ENCODE measurements around the gene ATRN. TPM values are rescaled to one million over a fixed set of nuclear protein-coding genes. Genes with fewer than 3 reads are reported as not detected.

Gene ATRN
- total RNA-seq, 1 experiment from 2014 or later = 41.4 TPM

- H3K36me3 Mint-ChIP-seq (ENCODE audit: insufficient read depth, unreplicated experiment) = no peaks in the 10 kb centered on the region
- H3K27me3 ChIP-seq (replicated peaks; ENCODE audit: control insufficient read depth, insufficient read depth, low read length) = no peaks in the 10 kb centered on the region
- no peak for TF ChIP-seq CTCF (IDR thresholded peaks at IDR 0.05; ENCODE audit: insufficient read depth in 1 of 2, low read depth in 1 of 2, low read length in 1 of 2, severe bottlenecking in 1 of 2, unreplicated experiment in 1 of 2)
- intact Hi-C loops (cut with micrococcal nuclease; ENCODE audit: unreplicated experiment) = no loop called here
- ChIA-PET CTCF (no interaction called here), POLR2A (no interaction called here)
- H3K4me3 ChIP-seq (ENCODE audit: low read depth, low read length) = peak overlapping the region; percentile 95
- peaks cover 24% of the 10 kb centered on the region; the same call in 1 of the 2 replicates for H3K4me1 ChIP-seq
- H3K4me1 Mint-ChIP-seq (ENCODE audit: low read depth, unreplicated experiment) = peaks cover 23% of the 10 kb centered on the region
- DNase-seq = peak in 1 of 2 experiments; percentile 41
- H3K9me3 ChIP-seq = no peaks in the 10 kb centered on the region
- H3K27ac Mint-ChIP-seq (ENCODE audit: unreplicated experiment) = peak overlapping the region; percentile 89
- H3K36me3 ChIP-seq (ENCODE audit: control insufficient read depth, insufficient read depth, low read length) = no peaks in the 10 kb centered on the region
- no peaks in the 10 kb centered on the region for H3K9me3 Mint-ChIP-seq (ENCODE audit: unreplicated experiment)
- H3K4me3 Mint-ChIP-seq (ENCODE audit: unreplicated experiment) = peak overlapping the region; percentile 95
- BruUV-seq (replicated peaks) = TSS peak; percentile 31
- H3K27me3 Mint-ChIP-seq (ENCODE audit: insufficient read depth, unreplicated experiment) = no peaks in the 10 kb centered on the region
These were observed 691 bp downstream of the ATRN start for GRCh38 chr20:3471397-3472021.

GRCh38 chr20:3472105-3472504 lies 1.3 kb downstream of the ATRN start:
- Mint-ChIP-seq H3K4me1 (ENCODE audit: low read depth, unreplicated experiment) (peaks cover 23% of the 10 kb centered on the region), H3K4me3 (ENCODE audit: unreplicated experiment) (peak overlapping the region; percentile 95), H3K27ac (ENCODE audit: unreplicated experiment) (peak overlapping the region; percentile 89), H3K9me3 (ENCODE audit: unreplicated experiment) (no peaks in the 10 kb centered on the region), H3K27me3 (ENCODE audit: insufficient read depth, unreplicated experiment) (no peaks in the 10 kb centered on the region), H3K36me3 (ENCODE audit: insufficient read depth, unreplicated experiment) (no peaks in the 10 kb centered on the region)
- CTCF ChIA-PET = no interaction called here
- BruUV-seq (replicated peaks) = no TSS peak
- no peaks in the 10 kb centered on the region for H3K9me3 ChIP-seq
- H3K27me3 ChIP-seq (replicated peaks; ENCODE audit: control insufficient read depth, insufficient read depth, low read length) = no peaks in the 10 kb centered on the region
- H3K36me3 ChIP-seq (ENCODE audit: control insufficient read depth, insufficient read depth, low read length) = no peaks in the 10 kb centered on the region
- no peak for DNase-seq
- H3K4me3 ChIP-seq (ENCODE audit: low read depth, low read length) = peak overlapping the region; percentile 95
- POLR2A ChIA-PET = no interaction called here
- intact Hi-C loops (cut with micrococcal nuclease; ENCODE audit: unreplicated experiment) = no loop called here
- TF ChIP-seq CTCF (IDR thresholded peaks at IDR 0.05; ENCODE audit: insufficient read depth in 1 of 2, low read depth in 1 of 2, low read length in 1 of 2, severe bottlenecking in 1 of 2, unreplicated experiment in 1 of 2) = no peak
- H3K4me1 ChIP-seq = peaks cover 24% of the 10 kb centered on the region; the same call in 1 of the 2 replicates

- no peak for TF ChIP-seq CTCF (IDR thresholded peaks at IDR 0.05; ENCODE audit: insufficient read depth in 1 of 2, low read depth in 1 of 2, low read length in 1 of 2, severe bottlenecking in 1 of 2, unreplicated experiment in 1 of 2)
- Mint-ChIP-seq H3K4me3 (ENCODE audit: unreplicated experiment) (no peak overlapping the region), H3K4me1 (ENCODE audit: low read depth, unreplicated experiment) (peaks cover 30% of the 10 kb centered on the region), H3K27me3 (ENCODE audit: insufficient read depth, unreplicated experiment) (no peaks in the 10 kb centered on the region), H3K27ac (ENCODE audit: unreplicated experiment) (no peak overlapping the region), H3K36me3 (ENCODE audit: insufficient read depth, unreplicated experiment) (no peaks in the 10 kb centered on the region), H3K9me3 (ENCODE audit: unreplicated experiment) (no peaks in the 10 kb centered on the region)
- DNase-seq = no peak
- H3K36me3 ChIP-seq (ENCODE audit: control insufficient read depth, insufficient read depth, low read length) = no peaks in the 10 kb centered on the region
- intact Hi-C loops (cut with micrococcal nuclease; ENCODE audit: unreplicated experiment) = no loop called here
- H3K4me1 ChIP-seq = peaks cover 29% of the 10 kb centered on the region; the same call in 1 of the 2 replicates
- POLR2A ChIA-PET = no interaction called here
- H3K4me3 ChIP-seq (ENCODE audit: low read depth, low read length) = no peak overlapping the region
- no peaks in the 10 kb centered on the region for H3K9me3 ChIP-seq
- no peaks in the 10 kb centered on the region for H3K27me3 ChIP-seq (replicated peaks; ENCODE audit: control insufficient read depth, insufficient read depth, low read length)
- no TSS peak for BruUV-seq (replicated peaks)
- CTCF ChIA-PET = no interaction called here
These were observed 2.5 kb downstream of the ATRN start for GRCh38 chr20:3473324-3473723.

Data from Caco-2 (cell line).